Hepatocyte (in vitro differentiated cells): Measurements from ENCODE around the gene PPP2R2C.

ENCODE experiments used
- CTCF ChIP-seq: fragments of 200-600 bp; sonication (generic); IDR thresholded peaks from 2 replicates; pipeline ENCODE4 v1.5.1; 2016; ENCODE audit warnings: antibody characterized with exemption, mild to moderate bottlenecking; ENCODE audit not compliant: poor library complexity
- EZH2 ChIP-seq: fragments of 200-600 bp; sonication (generic); IDR thresholded peaks from 2 replicates; pipeline ENCODE4 v1.6.1; 2016; ENCODE audit warnings: antibody characterized with exemption, mild to moderate bottlenecking, borderline replicate concordance

GRCh38 chr4:6332669-6333050, 139.8 kb downstream of the PPP2R2C start:
- no peak for TF ChIP-seq CTCF
- no peak for TF ChIP-seq EZH2
